A549 (cell line): ENCODE data around the gene ESRRB. TPM values are rescaled to one million over a fixed set of nuclear protein-coding genes. Genes with fewer than 3 reads are reported as not detected.

Experiments used
- ATAC-seq, 2 experiments: fragments of 200-7000 bp in 1 of 2; fragments of >200 bp in 1 of 2; cut with Nextera tagmentation in 1 of 2; cut with Tn5 transposase in 1 of 2; 3 replicates each; pipeline versions ENCODE4 v1.8.0 to v1.9.1; 2018 to 2020; ENCODE audit warnings: mild to moderate bottlenecking in 1 of 2, moderate library complexity in 1 of 2
- CTCF ChIA-PET: fragments of 300-600 bp; sonication (Branson Sonifier 250); formaldehyde crosslinking; extraction: SDS; loops from one replicate; lab custom pipeline; 2021; ENCODE audit warnings: antibody characterized with exemption, inconsistent platforms; lab: Yijun Ruan, JAX
- POLR2A ChIA-PET: fragments of 350-600 bp; formaldehyde crosslinking; extraction: SDS; loops from one replicate; lab custom pipeline; 2021; ENCODE audit warnings: antibody characterized with exemption, inconsistent platforms; lab: Yijun Ruan, JAX
- DNase-seq, 2 experiments: peaks; one replicate each; pipeline versions ENCODE4 v3.0.0 to v3.0.0-alpha.2; 2011 to 2016; ENCODE audit warnings: low read depth in 1 of 2, low spot score in 1 of 2
- FAIRE-seq: peaks from 2 replicates; lab custom pipeline; 2011; peaks lifted over from hg19 to GRCh38; lab: Jason Lieb, UNC
- H3K27ac ChIP-seq, 2 experiments: fragments of >200 bp; sonication (Bioruptor Twin); formaldehyde crosslinking; 3 replicates each; pipeline ENCODE4 v1.5.1; 2016 to 2017
- H3K4me1 ChIP-seq: fragments of >200 bp; sonication (Bioruptor Twin); formaldehyde crosslinking; 3 replicates; pipeline ENCODE4 v1.6.1; 2016
- H3K4me2 ChIP-seq: fragments of >200 bp; sonication (Bioruptor Twin); formaldehyde crosslinking; 3 replicates; pipeline ENCODE4 v1.6.1; 2016
- H3K4me3 ChIP-seq: fragments of >200 bp; sonication (Bioruptor Twin); formaldehyde crosslinking; 3 replicates; pipeline ENCODE4 v1.5.1; 2016
- H3K9me3 ChIP-seq: fragments of >200 bp; sonication (Bioruptor Twin); formaldehyde crosslinking; 3 replicates; pipeline ENCODE4 v1.6.1; 2016
- CBX8 ChIP-seq: fragments of 200-600 bp; sonication (generic); IDR thresholded peaks from 2 replicates; pipeline ENCODE4 v1.6.1; 2016
- CHD2 ChIP-seq: fragments of 150-350 bp; IDR thresholded peaks from 2 replicates; pipeline ENCODE4 v1.6.1; 2014; ENCODE audit warnings: low read length; ENCODE audit not compliant: partially characterized antibody
- EHF ChIP-seq: fragments of 250-450 bp; sonication (Bioruptor Pico); IDR thresholded peaks from 2 replicates; pipeline ENCODE4 v1.5.0; 2020; ENCODE audit warnings: mild to moderate bottlenecking
- EHMT2 ChIP-seq: fragments of 200-600 bp; sonication (generic); IDR thresholded peaks from 2 replicates; pipeline ENCODE4 v1.6.1; 2016; ENCODE audit warnings: antibody characterized with exemption, low read depth, mild to moderate bottlenecking, moderate library complexity
- ESRRA ChIP-seq: fragments of 150-350 bp; IDR thresholded peaks from 2 replicates; pipeline ENCODE4 v1.6.1; 2014; ENCODE audit warnings: mild to moderate bottlenecking, low read length, borderline replicate concordance
- HEYL ChIP-seq: fragments of 250-450 bp; sonication (Bioruptor Pico); IDR thresholded peaks from 2 replicates; pipeline ENCODE4 v1.8.0; 2021; ENCODE audit warnings: mild to moderate bottlenecking, moderate library complexity
- HOXA7 ChIP-seq: fragments of 250-450 bp; sonication (Bioruptor Pico); IDR thresholded peaks from 2 replicates; pipeline ENCODE4 v1.5.0; 2020; ENCODE audit warnings: mild to moderate bottlenecking, moderate library complexity
- HOXB5 ChIP-seq: fragments of 250-450 bp; sonication (Bioruptor Pico); IDR thresholded peaks from 2 replicates; pipeline ENCODE4 v1.5.0; 2020; ENCODE audit warnings: mild to moderate bottlenecking, moderate library complexity
- JUNB ChIP-seq: fragments of >200 bp; sonication (Bioruptor Twin); formaldehyde crosslinking; IDR thresholded peaks from 2 replicates; pipeline ENCODE4 v1.6.1; 2016
- KDM5A ChIP-seq: fragments of 200-600 bp; sonication (generic); IDR thresholded peaks from 2 replicates; pipeline ENCODE4 v1.6.1; 2016; ENCODE audit warnings: antibody characterized with exemption, mild to moderate bottlenecking
- NPAS2 ChIP-seq: fragments of 250-450 bp; sonication (Bioruptor Pico); IDR thresholded peaks from 2 replicates; pipeline ENCODE4 v1.8.0; 2022; ENCODE audit warnings: mild to moderate bottlenecking, moderate library complexity, borderline replicate concordance
- NR3C1 ChIP-seq: fragments of >200 bp; sonication (Bioruptor Twin); formaldehyde crosslinking; IDR thresholded peaks from 3 replicates; pipeline ENCODE4 v1.6.1; 2017
- RNF2 ChIP-seq: fragments of 200-600 bp; sonication (generic); IDR thresholded peaks from 2 replicates; pipeline ENCODE4 v1.6.1; 2016; ENCODE audit warnings: low read depth, mild to moderate bottlenecking, antibody characterized with exemption, moderate library complexity, borderline replicate concordance
- SREBF2 ChIP-seq: fragments of 450-650 bp; IDR thresholded peaks from 2 replicates; pipeline ENCODE4 v1.6.1; 2014; ENCODE audit warnings: mild to moderate bottlenecking, moderate library complexity
- TP53 ChIP-seq: fragments of 250-450 bp; sonication (Bioruptor Pico); IDR thresholded peaks from 2 replicates; pipeline ENCODE4 v1.5.0; 2021; ENCODE audit warnings: mild to moderate bottlenecking, moderate library complexity
- ZFP36 ChIP-seq: fragments of 450-650 bp; IDR thresholded peaks from 2 replicates; pipeline ENCODE4 v1.6.1; 2014; ENCODE audit warnings: borderline replicate concordance; ENCODE audit not compliant: partially characterized antibody
- ZSCAN20 ChIP-seq: fragments of 250-450 bp; sonication (Bioruptor Pico); IDR thresholded peaks from 2 replicates; pipeline ENCODE4 v1.8.0; 2022; ENCODE audit warnings: mild to moderate bottlenecking, moderate library complexity
- WGBS: methylation state at CpG from one replicate; pipeline ENCODE4 v1.1.6; 2017; ENCODE audit errors: missing lambda C conversion rate; 5-methylcytosine and 5-hydroxymethylcytosine counted together
- polyA plus RNA-seq, 4 experiments: library from polyadenylated mRNA; depleted of rRNA in 3 of 4; stranded (reverse); fragments of >200 nt; fragmentation: RNase III in 1 of 4; extraction: RNeasy Plus Mini Kit Qiagen cat#74134 plus additional on column Dnase treatment in 1 of 4; gene quantifications; 2 replicates in 3 of 4; 3 replicates in 1 of 4; pipeline ENCODE4 v1.2.3, GENCODE V29; 2011 to 2017
- TF ChIP-seq, protein P1 (sequence below): IDR thresholded peaks from 2 replicates; pipeline ENCODE4 v1.6.1; 2012; ENCODE audit warnings: low read depth, borderline replicate concordance
- TF ChIP-seq, protein P2 (sequence below): fragments of >200 bp; sonication (Bioruptor Twin); formaldehyde crosslinking; IDR thresholded peaks from 2 replicates; pipeline ENCODE4 v1.6.1; 2016
- TF ChIP-seq, protein P3 (sequence below): fragments of 250-450 bp; sonication (Bioruptor Pico); IDR thresholded peaks from 2 replicates; pipeline ENCODE4 v1.5.0; 2020; ENCODE audit warnings: low read depth, mild to moderate bottlenecking, moderate library complexity
- TF ChIP-seq, protein P4 (sequence below): fragments of 450-650 bp; IDR thresholded peaks from 2 replicates; pipeline ENCODE4 v1.6.1; 2014; ENCODE audit warnings: antibody characterized with exemption
- TF ChIP-seq, protein P5 (sequence below): fragments of 250-450 bp; sonication (Bioruptor Pico); IDR thresholded peaks from 2 replicates; pipeline ENCODE4 v1.5.0; 2021; ENCODE audit warnings: mild to moderate bottlenecking, moderate library complexity, borderline replicate concordance

The ESRRB gene
- polyA plus RNA-seq, 2 of the 4 experiments (the other 2 are of a cell fraction) = 0.15 to 0.19 TPM

DNA sequence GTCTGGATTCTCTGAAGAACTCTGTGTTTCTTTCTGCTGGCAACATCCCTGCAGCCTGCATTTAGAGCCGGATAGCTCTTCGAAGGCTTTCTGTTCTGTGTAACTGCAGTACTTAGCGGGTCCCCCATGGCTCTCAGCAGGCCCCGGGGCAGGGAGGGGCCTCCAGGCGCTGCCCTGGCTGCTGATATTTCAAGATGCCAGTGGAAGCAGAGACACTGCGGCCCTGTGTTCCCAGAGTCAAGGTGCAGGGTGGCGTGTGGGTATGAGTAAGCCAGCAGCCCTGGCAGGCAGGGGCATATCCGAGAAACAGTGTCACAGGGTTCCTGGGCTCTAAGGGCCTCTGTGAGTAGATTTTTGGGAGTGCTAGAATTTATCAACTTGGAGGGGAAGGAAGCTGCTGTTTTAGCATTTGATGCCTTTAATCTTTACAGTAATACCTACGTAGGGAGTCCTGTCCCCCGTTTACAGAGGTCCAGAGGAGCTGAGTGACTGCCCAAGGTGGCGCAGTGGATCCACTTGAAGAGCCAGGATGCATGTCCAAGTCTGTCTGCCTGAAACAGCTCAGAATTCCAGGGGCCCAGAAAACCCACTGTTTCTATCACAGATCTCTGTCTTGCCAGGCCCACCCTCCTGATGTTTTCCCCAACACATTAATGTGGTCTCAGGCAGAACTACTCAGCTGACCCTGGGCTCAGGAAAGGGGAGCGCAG lies 16.2 kb downstream of the ESRRB start (continued):
- TF ChIP-seq, protein P1, sequence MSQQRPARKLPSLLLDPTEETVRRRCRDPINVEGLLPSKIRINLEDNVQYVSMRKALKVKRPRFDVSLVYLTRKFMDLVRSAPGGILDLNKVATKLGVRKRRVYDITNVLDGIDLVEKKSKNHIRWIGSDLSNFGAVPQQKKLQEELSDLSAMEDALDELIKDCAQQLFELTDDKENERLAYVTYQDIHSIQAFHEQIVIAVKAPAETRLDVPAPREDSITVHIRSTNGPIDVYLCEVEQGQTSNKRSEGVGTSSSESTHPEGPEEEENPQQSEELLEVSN = no peak
- TF ChIP-seq JUNB (no peak), NR3C1 (no peak), HEYL (CRISPR knock-in tag) (no peak)
- TF ChIP-seq, protein P2, sequence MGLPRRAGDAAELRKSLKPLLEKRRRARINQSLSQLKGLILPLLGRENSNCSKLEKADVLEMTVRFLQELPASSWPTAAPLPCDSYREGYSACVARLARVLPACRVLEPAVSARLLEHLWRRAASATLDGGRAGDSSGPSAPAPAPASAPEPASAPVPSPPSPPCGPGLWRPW = no peak

DNA sequence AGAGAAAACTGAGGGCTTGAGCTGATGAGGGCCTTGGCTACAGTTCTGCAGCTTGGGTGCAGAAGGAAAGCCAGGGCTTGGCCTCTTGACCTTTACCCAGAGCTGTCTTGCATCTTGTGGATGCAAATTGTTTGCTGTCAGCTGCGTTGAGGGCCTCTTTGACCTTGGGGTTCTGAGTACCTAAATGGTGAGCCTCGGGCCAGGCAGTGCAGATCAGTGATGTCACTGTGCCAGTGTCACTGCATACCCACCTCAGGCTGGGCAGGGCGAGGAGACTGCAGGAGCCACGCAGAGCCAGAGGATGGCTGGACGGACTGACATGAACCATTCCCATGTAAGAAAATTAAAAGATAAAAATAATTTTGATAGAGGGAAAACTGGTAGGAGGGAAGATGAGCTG lies 18.6 kb downstream of the ESRRB start:
- FAIRE-seq (no peak), ATAC-seq (no peak), DNase-seq (no peak)
- no peak overlapping the region for H3K4me2 ChIP-seq
- H3K27ac ChIP-seq = no peak overlapping the region
- WGBS = 64% methylated on average over 5 of the region's 5 CpGs
- CTCF ChIA-PET = interaction anchor here (1.0 to 1.5 kb wide), 4 partner anchors 10 to 344 kb away, joined by 3 to 4 read pairs (median 3); no protein-coding TSS in a partner anchor
- no peaks in the 10 kb centered on the region for H3K4me1 ChIP-seq
- H3K4me3 ChIP-seq = no peak overlapping the region
- no peaks in the 10 kb centered on the region for H3K9me3 ChIP-seq
- TF ChIP-seq RNF2 (no peak), ZFP36 (no peak), HOXB5 (CRISPR knock-in tag) (no peak), ZSCAN20 (CRISPR knock-in tag) (no peak), TP53 (CRISPR knock-in tag) (no peak), EHMT2 (no peak), KDM5A (no peak), JUNB (no peak), CBX8 (no peak), NPAS2 (no peak), ESRRA (no peak)
- TF ChIP-seq, protein P2 = no peak
- TF ChIP-seq, protein P3, sequence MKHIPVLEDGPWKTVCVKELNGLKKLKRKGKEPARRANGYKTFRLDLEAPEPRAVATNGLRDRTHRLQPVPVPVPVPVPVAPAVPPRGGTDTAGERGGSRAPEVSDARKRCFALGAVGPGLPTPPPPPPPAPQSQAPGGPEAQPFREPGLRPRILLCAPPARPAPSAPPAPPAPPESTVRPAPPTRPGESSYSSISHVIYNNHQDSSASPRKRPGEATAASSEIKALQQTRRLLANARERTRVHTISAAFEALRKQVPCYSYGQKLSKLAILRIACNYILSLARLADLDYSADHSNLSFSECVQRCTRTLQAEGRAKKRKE (CRISPR knock-in tag) = no peak
- POLR2A ChIA-PET = no interaction called here

DNA sequence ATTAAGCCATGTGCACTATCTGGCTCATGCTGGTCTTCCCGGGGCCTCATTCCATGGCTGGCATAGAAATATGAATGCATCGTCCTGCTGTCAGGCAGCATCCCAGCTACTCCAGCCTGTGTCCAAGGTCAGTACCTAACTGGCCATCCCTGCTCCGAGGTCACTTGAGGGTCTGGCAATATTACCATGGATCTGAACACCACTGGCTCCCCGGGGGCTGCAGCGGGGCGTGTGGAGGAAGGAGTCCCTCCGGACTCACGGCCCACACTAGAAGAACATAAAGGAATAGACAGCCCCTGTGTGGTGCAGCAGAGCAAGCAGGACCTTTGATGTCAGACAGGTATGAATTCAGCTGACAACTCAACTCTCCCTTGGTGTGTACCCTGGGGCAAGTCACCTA lies 19.2 kb downstream of the ESRRB start:
- Histone ChIP-seq H3K4me1 (no peaks in the 10 kb centered on the region), H3K27ac (no peak overlapping the region), H3K9me3 (no peaks in the 10 kb centered on the region), H3K4me3 (no peak overlapping the region), H3K4me2 (no peak overlapping the region)
- ATAC-seq = no peak
- no peak for TF ChIP-seq RNF2
- TF ChIP-seq NR3C1 = no peak
- TF ChIP-seq, protein P4, sequence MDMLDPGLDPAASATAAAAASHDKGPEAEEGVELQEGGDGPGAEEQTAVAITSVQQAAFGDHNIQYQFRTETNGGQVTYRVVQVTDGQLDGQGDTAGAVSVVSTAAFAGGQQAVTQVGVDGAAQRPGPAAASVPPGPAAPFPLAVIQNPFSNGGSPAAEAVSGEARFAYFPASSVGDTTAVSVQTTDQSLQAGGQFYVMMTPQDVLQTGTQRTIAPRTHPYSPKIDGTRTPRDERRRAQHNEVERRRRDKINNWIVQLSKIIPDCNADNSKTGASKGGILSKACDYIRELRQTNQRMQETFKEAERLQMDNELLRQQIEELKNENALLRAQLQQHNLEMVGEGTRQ = no peak
- no peak for TF ChIP-seq EHF (CRISPR knock-in tag)
- TF ChIP-seq HOXA7 (CRISPR knock-in tag) = no peak
- no peak for TF ChIP-seq CHD2
- TF ChIP-seq SREBF2 = no peak
- TF ChIP-seq, protein P5, sequence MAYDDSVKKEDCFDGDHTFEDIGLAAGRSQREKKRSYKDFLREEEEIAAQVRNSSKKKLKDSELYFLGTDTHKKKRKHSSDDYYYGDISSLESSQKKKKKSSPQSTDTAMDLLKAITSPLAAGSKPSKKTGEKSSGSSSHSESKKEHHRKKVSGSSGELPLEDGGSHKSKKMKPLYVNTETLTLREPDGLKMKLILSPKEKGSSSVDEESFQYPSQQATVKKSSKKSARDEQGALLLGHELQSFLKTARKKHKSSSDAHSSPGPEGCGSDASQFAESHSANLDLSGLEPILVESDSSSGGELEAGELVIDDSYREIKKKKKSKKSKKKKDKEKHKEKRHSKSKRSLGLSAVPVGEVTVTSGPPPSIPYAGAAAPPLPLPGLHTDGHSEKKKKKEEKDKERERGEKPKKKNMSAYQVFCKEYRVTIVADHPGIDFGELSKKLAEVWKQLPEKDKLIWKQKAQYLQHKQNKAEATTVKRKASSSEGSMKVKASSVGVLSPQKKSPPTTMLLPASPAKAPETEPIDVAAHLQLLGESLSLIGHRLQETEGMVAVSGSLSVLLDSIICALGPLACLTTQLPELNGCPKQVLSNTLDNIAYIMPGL (CRISPR knock-in tag) = no peak
- TF ChIP-seq CBX8 = no peak
- WGBS = 48% methylated on average over 8 of the region's 8 CpGs
- CTCF ChIA-PET = interaction anchor here (1.0 to 1.5 kb wide), 4 partner anchors 8 to 344 kb away, joined by 3 to 11 read pairs (median 3); no protein-coding TSS in a partner anchor
- no peak for DNase-seq
- no peak for FAIRE-seq
- POLR2A ChIA-PET = no interaction called here
